ENCODE measurements around the gene DARS1.

DARS1 gene

DNA sequence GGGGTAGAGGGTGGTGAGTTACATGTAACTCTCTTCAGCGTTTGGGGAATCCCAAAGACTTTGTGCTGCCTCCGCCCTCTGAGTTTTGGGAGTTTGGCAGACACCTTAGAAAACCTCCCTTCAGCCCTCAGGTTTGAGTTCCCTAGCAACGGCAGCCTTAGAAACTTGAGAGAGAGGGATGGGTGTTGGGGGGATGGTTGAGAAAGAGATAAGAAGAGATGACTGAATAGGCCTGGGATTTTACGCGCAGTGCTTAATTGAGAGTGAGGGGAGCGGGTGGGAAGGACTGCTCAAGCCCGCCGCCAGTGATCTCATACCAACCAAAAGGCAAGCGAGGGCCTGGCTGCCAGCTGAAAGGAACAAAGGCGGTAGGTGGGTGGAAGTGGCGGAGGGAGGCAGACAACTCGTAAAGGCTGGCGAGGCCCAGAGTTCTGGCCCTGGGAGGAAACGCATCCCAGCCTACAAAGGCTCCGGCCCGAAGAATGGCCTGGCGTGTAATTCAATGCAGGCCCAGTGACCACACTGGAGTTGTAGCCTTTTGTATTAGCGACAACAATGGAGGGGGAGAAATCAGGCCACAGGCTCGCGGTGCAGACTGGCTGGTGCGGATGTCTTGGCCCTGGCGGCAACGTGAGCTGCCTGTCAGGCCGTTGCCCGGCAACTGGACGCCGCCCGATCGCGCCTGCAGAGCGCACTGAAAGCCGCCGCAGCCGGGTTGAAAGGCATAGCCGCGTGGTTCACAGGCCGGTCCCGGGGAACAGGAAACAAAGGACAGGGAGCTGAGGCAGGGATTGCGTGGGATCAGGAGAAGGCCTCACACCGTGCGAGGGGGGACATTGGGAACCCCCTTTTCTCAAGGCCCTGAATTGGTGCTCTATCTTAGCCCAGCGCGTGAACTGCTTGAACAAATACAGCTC, 39.9 kb upstream of the DARS1 start:
- Histone ChIP-seq H3K9me3 (ENCODE audit: control insufficient read depth in 5 of 5, low read length in 5 of 5) (no peaks in the 10 kb centered on the region), H3K9ac (ENCODE audit: low read length in 5 of 5) (peak overlapping the region in 1 of 5 donors; percentile 49), H3K4me3 (ENCODE audit: low read depth in 1 of 5, low read length in 5 of 5) (peak overlapping the region; percentile 13 to 47 (median 40)), H3K27ac (ENCODE audit: low read depth, low read length) (no peak overlapping the region), H3K36me3 (ENCODE audit: control insufficient read depth in 5 of 5, insufficient read depth in 5 of 5, low read length in 5 of 5) (no peaks in the 10 kb centered on the region), H3K27me3 (ENCODE audit: control insufficient read depth in 5 of 5, insufficient read depth in 4 of 5, low read length in 5 of 5) (no peaks in the 10 kb centered on the region), H3K4me1 (ENCODE audit: control insufficient read depth in 5 of 5, insufficient read depth in 5 of 5, low read length in 5 of 5) (peaks cover 1 to 8% (median 7%) of the 10 kb centered on the region in 5 donors)

DNA sequence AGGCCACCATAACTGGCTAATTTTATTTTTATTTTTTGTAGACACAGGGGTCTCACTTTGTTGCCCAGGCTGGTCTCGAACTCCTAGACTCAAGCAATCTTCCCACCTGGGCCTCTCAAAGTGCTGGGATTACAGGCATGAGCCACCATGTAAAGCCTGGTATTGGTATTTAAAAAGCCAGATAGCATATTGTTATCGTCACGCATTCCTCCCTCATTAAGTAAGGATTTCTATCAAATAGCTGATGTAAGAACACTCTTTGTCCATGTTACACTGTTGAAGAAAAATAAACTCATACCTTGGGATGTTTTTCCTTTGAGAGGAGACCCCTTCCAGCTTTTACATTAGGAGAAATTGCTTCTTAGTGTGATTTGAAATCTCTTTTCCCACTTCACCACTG, 39.2 kb upstream of the DARS1 start:
- peaks cover 1 to 13% (median 8%) of the 10 kb centered on the region in 5 donors for H3K4me1 ChIP-seq (ENCODE audit: control insufficient read depth in 5 of 5, insufficient read depth in 5 of 5, low read length in 5 of 5)
- no peak overlapping the region for H3K9ac ChIP-seq (ENCODE audit: low read length in 5 of 5)
- no peaks in the 10 kb centered on the region for H3K36me3 ChIP-seq (ENCODE audit: control insufficient read depth in 5 of 5, insufficient read depth in 5 of 5, low read length in 5 of 5)
- no peak overlapping the region for H3K4me3 ChIP-seq (ENCODE audit: low read depth in 1 of 5, low read length in 5 of 5)
- H3K27me3 ChIP-seq (ENCODE audit: control insufficient read depth in 5 of 5, insufficient read depth in 4 of 5, low read length in 5 of 5), result no peaks in the 10 kb centered on the region
- H3K27ac ChIP-seq (ENCODE audit: low read depth, low read length), result no peak overlapping the region
- H3K9me3 ChIP-seq (ENCODE audit: control insufficient read depth in 5 of 5, low read length in 5 of 5), result no peaks in the 10 kb centered on the region

DNA sequence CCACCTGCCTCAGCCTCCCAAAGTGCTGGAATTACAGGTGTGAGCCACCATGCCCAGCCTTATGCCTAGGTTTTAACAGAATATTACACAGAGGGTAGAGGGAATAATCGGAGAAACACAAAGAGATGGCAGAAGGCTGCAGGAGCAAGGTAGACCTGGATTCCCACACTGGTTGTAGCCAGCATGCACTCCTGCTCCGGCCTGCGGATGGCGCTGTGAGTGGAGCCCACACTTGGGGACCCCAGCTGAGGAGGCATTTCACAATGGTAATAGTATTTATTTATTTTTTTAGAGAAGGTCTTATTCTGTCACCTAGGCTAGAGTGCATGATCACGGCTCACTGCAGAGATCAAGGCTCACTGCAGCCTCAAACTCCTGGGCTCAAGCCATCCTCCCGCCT, 38.8 kb upstream of the DARS1 start:
- H3K4me3 ChIP-seq (ENCODE audit: low read depth in 1 of 5, low read length in 5 of 5), result no peak overlapping the region
- no peak overlapping the region for H3K27ac ChIP-seq (ENCODE audit: low read depth, low read length)
- no peak overlapping the region for H3K9ac ChIP-seq (ENCODE audit: low read length in 5 of 5)
- no peaks in the 10 kb centered on the region for H3K36me3 ChIP-seq (ENCODE audit: control insufficient read depth in 5 of 5, insufficient read depth in 5 of 5, low read length in 5 of 5)
- no peaks in the 10 kb centered on the region for H3K9me3 ChIP-seq (ENCODE audit: control insufficient read depth in 5 of 5, low read length in 5 of 5)
- no peaks in the 10 kb centered on the region for H3K27me3 ChIP-seq (ENCODE audit: control insufficient read depth in 5 of 5, insufficient read depth in 4 of 5, low read length in 5 of 5)
- peaks cover 1 to 18% (median 11%) of the 10 kb centered on the region in 5 donors for H3K4me1 ChIP-seq (ENCODE audit: control insufficient read depth in 5 of 5, insufficient read depth in 5 of 5, low read length in 5 of 5)

DNA sequence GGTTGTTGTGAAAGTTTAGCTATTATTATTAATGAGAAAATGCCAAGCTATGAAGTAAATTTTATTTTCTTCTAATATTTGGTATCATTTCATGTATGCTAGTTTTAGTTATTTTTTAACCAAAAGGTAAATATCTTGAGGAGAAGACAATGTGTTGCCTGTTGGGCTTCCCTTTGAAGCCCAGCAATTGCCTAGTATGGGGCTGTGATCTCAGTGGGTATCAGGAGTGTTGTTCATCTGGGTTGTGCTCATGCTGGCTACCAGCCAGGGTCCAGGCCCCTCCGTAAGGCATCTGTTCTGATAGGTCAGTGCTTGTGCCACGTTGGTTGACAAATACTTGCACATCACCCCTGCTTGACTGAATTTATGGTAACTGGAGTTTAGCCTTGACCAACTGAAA, 38.0 kb upstream of the DARS1 start:
- H3K27ac ChIP-seq (ENCODE audit: low read depth, low read length), result no peak overlapping the region
- H3K9ac ChIP-seq (ENCODE audit: low read length in 5 of 5), result no peak overlapping the region
- peaks cover 1 to 18% (median 11%) of the 10 kb centered on the region in 5 donors for H3K4me1 ChIP-seq (ENCODE audit: control insufficient read depth in 5 of 5, insufficient read depth in 5 of 5, low read length in 5 of 5)
- no peaks in the 10 kb centered on the region for H3K27me3 ChIP-seq (ENCODE audit: control insufficient read depth in 5 of 5, insufficient read depth in 4 of 5, low read length in 5 of 5)
- H3K4me3 ChIP-seq (ENCODE audit: low read depth in 1 of 5, low read length in 5 of 5), result no peak overlapping the region
- H3K36me3 ChIP-seq (ENCODE audit: control insufficient read depth in 5 of 5, insufficient read depth in 5 of 5, low read length in 5 of 5), result no peaks in the 10 kb centered on the region
- H3K9me3 ChIP-seq (ENCODE audit: control insufficient read depth in 5 of 5, low read length in 5 of 5), result no peaks in the 10 kb centered on the region

DNA sequence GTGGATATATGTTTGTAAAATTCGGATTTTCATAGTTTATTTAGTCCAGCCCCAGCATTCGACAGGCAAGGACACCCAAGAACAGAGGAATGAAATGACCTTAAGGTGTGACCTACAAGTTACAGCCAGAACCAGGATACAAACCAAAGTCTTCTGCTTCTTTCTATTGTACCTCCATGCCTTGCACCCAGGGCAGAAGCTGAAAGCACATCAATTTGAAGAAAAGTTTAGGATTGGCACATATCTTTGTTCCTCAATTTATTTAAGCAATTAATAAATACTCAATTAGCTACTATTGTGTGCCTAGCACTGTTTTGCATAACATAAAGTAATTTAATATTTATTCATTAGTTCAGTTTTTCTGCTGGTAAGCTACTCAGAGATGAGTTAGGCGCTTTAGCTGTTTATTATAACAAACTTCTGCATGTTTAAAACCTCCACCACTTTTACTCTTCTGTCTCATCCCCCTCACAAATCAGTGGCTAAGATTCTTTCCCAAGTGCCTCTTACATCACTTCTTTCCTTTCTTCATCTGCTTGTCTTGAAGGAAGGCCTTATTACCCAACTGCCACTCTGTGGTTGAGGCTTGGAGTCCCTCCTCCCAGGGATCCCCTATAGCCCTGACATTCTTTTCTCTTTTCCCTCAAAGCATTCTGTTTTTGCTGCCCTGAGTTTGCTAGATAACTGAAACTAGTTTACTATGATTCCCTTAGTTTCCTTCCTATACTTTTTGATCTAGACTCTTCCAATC, 37.1 kb upstream of the DARS1 start:
- Histone ChIP-seq H3K9ac (ENCODE audit: low read length in 5 of 5) (no peak overlapping the region), H3K9me3 (ENCODE audit: control insufficient read depth in 5 of 5, low read length in 5 of 5) (no peaks in the 10 kb centered on the region), H3K36me3 (ENCODE audit: control insufficient read depth in 5 of 5, insufficient read depth in 5 of 5, low read length in 5 of 5) (no peaks in the 10 kb centered on the region), H3K27me3 (ENCODE audit: control insufficient read depth in 5 of 5, insufficient read depth in 4 of 5, low read length in 5 of 5) (no peaks in the 10 kb centered on the region), H3K4me3 (ENCODE audit: low read depth in 1 of 5, low read length in 5 of 5) (no peak overlapping the region), H3K4me1 (ENCODE audit: control insufficient read depth in 5 of 5, insufficient read depth in 5 of 5, low read length in 5 of 5) (peaks cover 1 to 18% (median 11%) of the 10 kb centered on the region in 5 donors), H3K27ac (ENCODE audit: low read depth, low read length) (no peak overlapping the region)

DNA sequence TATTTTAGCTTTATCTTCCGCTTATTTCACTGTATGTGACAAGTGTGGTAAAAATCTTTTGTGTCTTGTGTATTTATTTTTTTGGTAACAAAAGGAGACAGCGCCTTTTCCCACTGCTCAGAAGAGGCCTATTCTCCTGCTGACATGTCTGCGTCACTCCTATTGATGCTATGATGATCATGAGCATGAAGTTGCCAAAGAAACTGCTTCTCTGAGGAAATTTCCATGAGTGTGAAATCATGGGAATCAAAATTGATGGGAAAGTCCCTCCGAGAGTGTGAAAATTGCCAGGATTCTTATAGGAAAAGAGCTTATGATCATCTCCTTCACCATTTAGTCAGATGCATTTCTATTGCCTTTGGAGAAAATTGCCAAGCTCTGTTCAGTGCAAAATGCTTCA, 36.5 kb upstream of the DARS1 start:
- Histone ChIP-seq H3K36me3 (ENCODE audit: control insufficient read depth in 5 of 5, insufficient read depth in 5 of 5, low read length in 5 of 5) (no peaks in the 10 kb centered on the region), H3K4me1 (ENCODE audit: control insufficient read depth in 5 of 5, insufficient read depth in 5 of 5, low read length in 5 of 5) (peaks cover 1 to 18% (median 11%) of the 10 kb centered on the region in 5 donors), H3K9me3 (ENCODE audit: control insufficient read depth in 5 of 5, low read length in 5 of 5) (no peaks in the 10 kb centered on the region), H3K9ac (ENCODE audit: low read length in 5 of 5) (no peak overlapping the region), H3K27ac (ENCODE audit: low read depth, low read length) (no peak overlapping the region), H3K27me3 (ENCODE audit: control insufficient read depth in 5 of 5, insufficient read depth in 4 of 5, low read length in 5 of 5) (no peaks in the 10 kb centered on the region), H3K4me3 (ENCODE audit: low read depth in 1 of 5, low read length in 5 of 5) (no peak overlapping the region)

DNA sequence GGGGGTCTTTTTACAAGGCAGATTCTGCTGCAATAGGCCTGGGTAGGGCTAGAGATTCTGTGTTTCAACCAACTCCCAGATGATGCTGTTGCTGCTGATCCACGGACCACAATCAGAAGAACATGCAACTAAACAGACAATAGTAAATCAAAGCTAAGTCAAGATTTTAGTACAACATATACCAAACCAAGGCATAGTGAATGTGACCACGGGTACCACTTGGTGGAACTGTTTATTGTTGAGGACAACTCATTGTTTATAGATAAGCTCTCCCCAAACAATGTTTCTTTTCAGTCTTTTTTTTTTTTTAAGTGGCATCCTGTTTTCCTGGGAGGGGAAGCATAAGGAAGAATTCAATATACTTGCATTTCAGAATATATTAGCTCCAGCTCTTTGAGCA, 36.0 kb upstream of the DARS1 start:
- Histone ChIP-seq H3K36me3 (ENCODE audit: control insufficient read depth in 5 of 5, insufficient read depth in 5 of 5, low read length in 5 of 5) (no peaks in the 10 kb centered on the region), H3K4me3 (ENCODE audit: low read depth in 1 of 5, low read length in 5 of 5) (no peak overlapping the region), H3K9me3 (ENCODE audit: control insufficient read depth in 5 of 5, low read length in 5 of 5) (no peaks in the 10 kb centered on the region), H3K9ac (ENCODE audit: low read length in 5 of 5) (no peak overlapping the region), H3K27ac (ENCODE audit: low read depth, low read length) (no peak overlapping the region), H3K27me3 (ENCODE audit: control insufficient read depth in 5 of 5, insufficient read depth in 4 of 5, low read length in 5 of 5) (no peaks in the 10 kb centered on the region), H3K4me1 (ENCODE audit: control insufficient read depth in 5 of 5, insufficient read depth in 5 of 5, low read length in 5 of 5) (peaks cover 1 to 18% (median 11%) of the 10 kb centered on the region in 5 donors)

DNA sequence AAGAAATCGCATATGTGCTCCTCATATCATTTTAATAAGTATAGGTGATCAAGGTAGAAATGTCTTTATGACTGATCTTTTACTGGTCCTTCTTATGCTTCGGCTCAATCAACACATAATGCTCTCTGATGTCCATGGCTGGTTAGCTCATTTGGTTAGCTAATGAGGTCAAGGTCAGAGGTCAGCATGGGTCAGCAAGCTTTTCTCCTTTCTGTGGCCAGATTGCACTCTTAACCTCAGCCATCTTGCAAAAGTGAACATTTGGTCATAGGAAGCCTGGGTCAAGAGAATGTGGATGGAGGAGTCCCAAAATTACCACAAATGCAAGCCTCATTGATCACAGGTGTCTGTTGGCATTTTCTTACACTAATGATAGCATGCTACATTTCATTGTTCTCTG, 35.4 kb upstream of the DARS1 start:
- Histone ChIP-seq H3K9me3 (ENCODE audit: control insufficient read depth in 5 of 5, low read length in 5 of 5) (no peaks in the 10 kb centered on the region), H3K4me1 (ENCODE audit: control insufficient read depth in 5 of 5, insufficient read depth in 5 of 5, low read length in 5 of 5) (peaks cover 1 to 17% (median 10%) of the 10 kb centered on the region in 5 donors), H3K27me3 (ENCODE audit: control insufficient read depth in 5 of 5, insufficient read depth in 4 of 5, low read length in 5 of 5) (no peaks in the 10 kb centered on the region), H3K9ac (ENCODE audit: low read length in 5 of 5) (no peak overlapping the region), H3K27ac (ENCODE audit: low read depth, low read length) (no peak overlapping the region), H3K36me3 (ENCODE audit: control insufficient read depth in 5 of 5, insufficient read depth in 5 of 5, low read length in 5 of 5) (no peaks in the 10 kb centered on the region), H3K4me3 (ENCODE audit: low read depth in 1 of 5, low read length in 5 of 5) (no peak overlapping the region)

DNA sequence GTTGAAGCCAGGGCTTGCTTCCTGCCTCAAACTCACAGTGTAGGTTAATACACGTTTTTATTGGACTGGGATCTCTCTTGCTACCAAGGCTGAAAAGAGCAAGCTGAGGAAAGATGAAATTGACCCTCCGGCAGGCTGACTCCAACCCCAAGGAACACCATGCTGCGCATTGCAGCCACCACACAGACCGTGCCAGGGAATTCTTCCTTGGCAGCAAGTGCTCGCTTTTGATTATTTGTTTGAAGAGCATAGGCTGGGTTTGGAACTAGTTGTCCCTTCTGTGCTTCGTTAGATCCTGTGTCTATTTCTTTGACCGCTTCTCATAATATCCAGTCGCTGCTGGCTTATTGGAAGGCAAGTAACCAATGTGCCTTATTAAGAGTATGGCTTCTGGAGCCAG, 34.4 kb upstream of the DARS1 start:
- Histone ChIP-seq H3K9me3 (ENCODE audit: control insufficient read depth in 5 of 5, low read length in 5 of 5) (no peaks in the 10 kb centered on the region), H3K4me1 (ENCODE audit: control insufficient read depth in 5 of 5, insufficient read depth in 5 of 5, low read length in 5 of 5) (peaks cover 0 to 11% (median 3%) of the 10 kb centered on the region in 5 donors), H3K4me3 (ENCODE audit: low read depth in 1 of 5, low read length in 5 of 5) (peak overlapping the region in 1 of 5 donors; percentile 5), H3K36me3 (ENCODE audit: control insufficient read depth in 5 of 5, insufficient read depth in 5 of 5, low read length in 5 of 5) (no peaks in the 10 kb centered on the region), H3K27me3 (ENCODE audit: control insufficient read depth in 5 of 5, insufficient read depth in 4 of 5, low read length in 5 of 5) (no peaks in the 10 kb centered on the region), H3K9ac (ENCODE audit: low read length in 5 of 5) (no peak overlapping the region), H3K27ac (ENCODE audit: low read depth, low read length) (no peak overlapping the region)

DNA sequence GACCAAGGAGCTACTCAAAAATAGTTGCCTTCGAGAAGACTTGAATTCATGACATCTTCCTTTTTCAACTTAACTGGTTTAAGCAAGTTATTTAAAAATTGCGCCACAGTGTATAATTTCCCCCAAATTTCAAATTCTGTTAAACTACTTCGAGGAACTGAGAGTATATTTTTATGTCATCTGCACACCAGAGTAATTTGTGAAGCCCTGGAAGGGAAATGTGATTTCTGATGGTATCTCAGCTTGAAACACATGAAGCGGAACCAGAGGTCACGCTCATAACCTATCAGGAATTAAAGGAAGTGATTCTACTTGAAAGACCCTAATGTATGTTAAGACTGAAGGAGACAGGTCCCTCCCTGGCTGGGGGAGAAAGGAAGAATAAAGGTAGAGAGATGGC, 33.9 kb upstream of the DARS1 start:
- Histone ChIP-seq H3K4me3 (ENCODE audit: low read depth in 1 of 5, low read length in 5 of 5) (peak overlapping the region in 1 of 5 donors; percentile 5), H3K9me3 (ENCODE audit: control insufficient read depth in 5 of 5, low read length in 5 of 5) (no peaks in the 10 kb centered on the region), H3K9ac (ENCODE audit: low read length in 5 of 5) (no peak overlapping the region), H3K27ac (ENCODE audit: low read depth, low read length) (no peak overlapping the region), H3K27me3 (ENCODE audit: control insufficient read depth in 5 of 5, insufficient read depth in 4 of 5, low read length in 5 of 5) (no peaks in the 10 kb centered on the region), H3K36me3 (ENCODE audit: control insufficient read depth in 5 of 5, insufficient read depth in 5 of 5, low read length in 5 of 5) (no peaks in the 10 kb centered on the region), H3K4me1 (ENCODE audit: control insufficient read depth in 5 of 5, insufficient read depth in 5 of 5, low read length in 5 of 5) (peaks cover 0 to 16% (median 3%) of the 10 kb centered on the region in 5 donors)

Data from subcutaneous abdominal adipose tissue (tissue), 5 donors.